LNCAP (cell line): ENCODE results near the gene MYRF.

Experiments
- CTCF ChIP-seq: fragments of 450-650 bp; IDR thresholded peaks from 2 replicates; pipeline ENCODE4 v1.5.1; 2017; ENCODE audit warnings: mild to moderate bottlenecking

Gene MYRF

GRCh38 chr11:61828629-61829407 lies 76.4 kb downstream of the MYRF start:
- TF ChIP-seq CTCF = peak; percentile 56; the same call in 1 of the 2 replicates

GRCh38 chr11:61829806-61830205 lies 77.4 kb downstream of the MYRF start:
- no peak for TF ChIP-seq CTCF

- no peak for TF ChIP-seq CTCF
These were observed 78.0 kb downstream of the MYRF start for GRCh38 chr11:61830237-61831105.

- TF ChIP-seq CTCF = no peak
These were observed 79.8 kb downstream of the MYRF start for GRCh38 chr11:61832207-61832606.

- no peak for TF ChIP-seq CTCF
These were observed 80.3 kb downstream of the MYRF start for GRCh38 chr11:61832754-61833153.

- no peak for TF ChIP-seq CTCF
These were observed 81.0 kb downstream of the MYRF start for GRCh38 chr11:61833471-61833870.

- TF ChIP-seq CTCF = no peak
These were observed 81.5 kb downstream of the MYRF start for GRCh38 chr11:61833926-61834277.
